Kidney (tissue), 14 donors: ENCODE measurements around the gene KAT7. TPM values are rescaled to one million over a fixed set of nuclear protein-coding genes. Genes with fewer than 3 reads are reported as not detected.
"Not testable (repeated sequence)": the region's sequence is repeated elsewhere in the genome, so short reads cannot be mapped to it uniquely, and the experiment has no call there.

Experiments
- DNase-seq, 5 donors: peaks; one replicate each; pipeline ENCODE4 v3.0.0-alpha.2; 2013 to 2020
- FAIRE-seq: peaks from 2 replicates; lab custom pipeline; 2012; peaks lifted over from hg19 to GRCh38; lab: Jason Lieb, UNC
- H3K27ac ChIP-seq, 2 donors: one replicate each; pipeline ENCODE4 v1.7.0; 2013; ENCODE audit warnings: low read depth in 2 of 2, low read length in 2 of 2, inconsistent platforms in 1 of 2
- H3K27me3 ChIP-seq: one replicate; pipeline ENCODE4 v1.7.1; 2013; ENCODE audit warnings: low read length, inconsistent platforms; ENCODE audit not compliant: control insufficient read depth, insufficient read depth
- H3K36me3 ChIP-seq, 3 donors: one replicate each; pipeline versions ENCODE4 v1.7.0 to v1.7.1; 2013; ENCODE audit warnings: low read length in 3 of 3, control low read depth in 1 of 3, inconsistent platforms in 1 of 3; ENCODE audit not compliant: insufficient read depth in 3 of 3, control insufficient read depth in 2 of 3
- H3K4me1 ChIP-seq, 3 donors: one replicate each; pipeline versions ENCODE4 v1.7.0 to v1.7.1; 2013; ENCODE audit warnings: low read length in 3 of 3, inconsistent platforms in 1 of 3, low read depth in 1 of 3; ENCODE audit not compliant: control insufficient read depth in 2 of 3, insufficient read depth in 2 of 3
- H3K4me3 ChIP-seq, 3 donors: one replicate each; pipeline versions ENCODE4 v1.7.0 to v1.8.1; 2013; ENCODE audit warnings: low read length in 3 of 3, control low read depth in 1 of 3, inconsistent platforms in 1 of 3
- H3K9ac ChIP-seq, 3 donors: one replicate each; pipeline versions ENCODE4 v1.7.0 to v1.7.1; 2013; ENCODE audit warnings: low read length in 3 of 3, control low read depth in 1 of 3, inconsistent platforms in 1 of 3
- H3K9me3 ChIP-seq, 3 donors: one replicate each; pipeline versions ENCODE4 v1.7.0 to v1.7.1; 2013; ENCODE audit warnings: low read length in 3 of 3, control low read depth in 1 of 3, inconsistent platforms in 1 of 3; ENCODE audit not compliant: control insufficient read depth in 2 of 3, insufficient read depth in 1 of 3
- CTCF ChIP-seq: IDR thresholded peaks from 3 replicates; pipeline ENCODE4 v1.5.1; 2012; ENCODE audit warnings: mild to moderate bottlenecking, moderate library complexity, borderline replicate concordance; ENCODE audit not compliant: insufficient read depth; ENCODE audit errors: extremely low read depth
- intact Hi-C: fragments of 100-400 bp; cut with DNase I; formaldehyde crosslinking; loops from one replicate; pipeline ENCODE4 v1.11.1; 2022
- polyA plus RNA-seq: library from polyadenylated mRNA; stranded (reverse); fragments of 350-450 nt; fragmentation: Illumina TruSeq; extraction: RNeasy Lipid Tissue Mini Kit (QIAGEN cat#74804); gene quantifications from one replicate; pipeline ENCODE4 v1.2.3, GENCODE V29; 2014; ENCODE audit warnings: low read depth, low replicate concordance; ENCODE audit not compliant: insufficient read depth
- total RNA-seq: library from RNA; stranded (reverse); fragmentation: NEBNext Ultra II Directional; extraction: Animal tissue kit (Norgen Biotek cat#: 25700); gene quantifications from one replicate; pipeline ENCODE4 v1.2.1, GENCODE V29; 2021
- donor health status: control.
- donor health status: control.
- donor health status: control.
- donor health status: control.
- donor health status: control.
- donor health status: DM: yes; HTN: yes; CAD: no.
- donor health status: Normal renal cell carcinoma (clear cell type).

Gene KAT7
- total and polyA plus RNA-seq, 2 donors from 2014 or later = 18.4 to 76.9 TPM

DNA sequence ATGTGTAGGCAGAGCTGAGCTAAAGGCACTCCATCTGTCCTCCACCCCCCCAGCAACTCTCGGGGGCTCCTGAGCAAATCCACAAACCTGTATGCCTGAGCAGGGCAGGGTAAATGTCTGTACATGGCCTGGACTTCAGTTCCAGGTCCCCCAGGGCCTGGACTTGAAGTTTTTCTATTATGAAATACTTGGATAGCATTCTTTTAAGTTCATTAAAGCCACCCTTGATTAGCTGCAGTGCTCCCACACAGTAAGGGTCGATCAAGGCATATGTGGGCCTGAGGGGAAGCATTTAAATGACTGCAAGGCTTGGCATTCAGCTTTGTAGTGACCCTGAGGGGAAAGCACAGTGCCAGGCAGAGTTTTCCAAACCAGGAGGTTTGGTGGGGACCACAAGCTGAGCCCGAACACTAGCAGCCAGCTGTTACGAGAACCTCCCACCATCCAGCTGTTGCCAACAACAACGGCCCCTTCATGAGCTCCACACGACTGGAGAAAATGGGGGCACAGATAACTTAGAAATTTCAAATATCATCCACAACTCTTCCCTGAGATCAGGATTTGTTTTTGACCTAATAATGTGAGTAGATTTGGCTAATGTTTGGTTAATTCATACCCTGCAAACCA is 31.2 kb upstream of the KAT7 start:
- no peak for TF ChIP-seq CTCF
- FAIRE-seq = no peak
- Histone ChIP-seq H3K4me1 (peaks cover 0 to 2% (median under 1%) of the 10 kb centered on the region in 3 donors), H3K27me3 (no peaks in the 10 kb centered on the region), H3K36me3 (no peaks in the 10 kb centered on the region), H3K4me3 (no peak overlapping the region), H3K27ac (no peak overlapping the region), H3K9ac (no peak overlapping the region), H3K9me3 (no peaks in the 10 kb centered on the region)
- no peak for DNase-seq
- intact Hi-C loops = no loop called here

- H3K4me3 ChIP-seq, H3K27ac ChIP-seq, H3K9me3 ChIP-seq, FAIRE-seq, H3K4me1 ChIP-seq, intact Hi-C loops, H3K27me3 ChIP-seq, DNase-seq, H3K36me3 ChIP-seq, H3K9ac ChIP-seq: not testable (repeated sequence)
These were observed 29.9 kb upstream of the KAT7 start for GRCh38 chr17:49758464-49759010.

DNA sequence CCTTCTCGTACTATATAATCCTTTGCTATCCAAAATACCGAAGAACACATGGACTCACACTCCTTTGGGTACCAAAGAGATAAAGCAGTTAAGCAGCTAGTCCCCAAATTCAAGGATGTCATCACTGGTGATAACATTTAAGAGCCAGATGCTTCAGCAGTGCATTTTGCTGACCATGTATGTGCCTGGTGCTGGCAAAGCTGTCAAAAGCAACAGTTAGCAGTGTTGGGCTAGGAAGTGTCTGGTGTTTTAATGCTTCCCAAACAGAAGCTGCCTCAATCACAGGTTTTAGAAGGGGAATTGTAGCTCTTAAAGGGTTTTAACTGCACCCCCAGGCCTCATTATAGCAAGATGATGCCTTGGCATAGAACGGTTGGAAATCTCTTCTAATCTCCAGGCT is 29.3 kb upstream of the KAT7 start:
- no peak for FAIRE-seq
- no peak overlapping the region for H3K4me3 ChIP-seq
- H3K27ac ChIP-seq = no peak overlapping the region
- no peak for DNase-seq
- H3K27me3 ChIP-seq = no peaks in the 10 kb centered on the region
- no peak overlapping the region for H3K9ac ChIP-seq
- peaks cover 0 to 7% (median 2%) of the 10 kb centered on the region in 3 donors for H3K4me1 ChIP-seq
- H3K36me3 ChIP-seq = no peaks in the 10 kb centered on the region
- intact Hi-C loops = no loop called here
- H3K9me3 ChIP-seq = no peaks in the 10 kb centered on the region
- TF ChIP-seq CTCF = no peak

GRCh38 chr17:49760296-49760695 is 28.2 kb upstream of the KAT7 start:
- TF ChIP-seq CTCF = no peak
- no peak for DNase-seq
- no peak overlapping the region for H3K9ac ChIP-seq
- no peaks in the 10 kb centered on the region for H3K36me3 ChIP-seq
- H3K27me3 ChIP-seq = no peaks in the 10 kb centered on the region
- intact Hi-C loops = no loop called here
- peaks cover 2 to 7% (median 3%) of the 10 kb centered on the region in 3 donors for H3K4me1 ChIP-seq
- H3K27ac ChIP-seq = no peak overlapping the region
- no peaks in the 10 kb centered on the region for H3K9me3 ChIP-seq
- H3K4me3 ChIP-seq = no peak overlapping the region
- FAIRE-seq = no peak
